Measurements from ENCODE around the gene CYP21A2. TPM values are rescaled to one million over a fixed set of nuclear protein-coding genes. Genes with fewer than 3 reads are reported as not detected.
A peak's percentile ranks its signal among the peaks of the same experiment; 100 is the strongest.
"Not testable (repeated sequence)": the region's sequence is repeated elsewhere in the genome, so short reads cannot be mapped to it uniquely, and the experiment has no call there.

The CYP21A2 gene
- polyA plus RNA-seq, 1 experiment, result 0.29 TPM

DNA sequence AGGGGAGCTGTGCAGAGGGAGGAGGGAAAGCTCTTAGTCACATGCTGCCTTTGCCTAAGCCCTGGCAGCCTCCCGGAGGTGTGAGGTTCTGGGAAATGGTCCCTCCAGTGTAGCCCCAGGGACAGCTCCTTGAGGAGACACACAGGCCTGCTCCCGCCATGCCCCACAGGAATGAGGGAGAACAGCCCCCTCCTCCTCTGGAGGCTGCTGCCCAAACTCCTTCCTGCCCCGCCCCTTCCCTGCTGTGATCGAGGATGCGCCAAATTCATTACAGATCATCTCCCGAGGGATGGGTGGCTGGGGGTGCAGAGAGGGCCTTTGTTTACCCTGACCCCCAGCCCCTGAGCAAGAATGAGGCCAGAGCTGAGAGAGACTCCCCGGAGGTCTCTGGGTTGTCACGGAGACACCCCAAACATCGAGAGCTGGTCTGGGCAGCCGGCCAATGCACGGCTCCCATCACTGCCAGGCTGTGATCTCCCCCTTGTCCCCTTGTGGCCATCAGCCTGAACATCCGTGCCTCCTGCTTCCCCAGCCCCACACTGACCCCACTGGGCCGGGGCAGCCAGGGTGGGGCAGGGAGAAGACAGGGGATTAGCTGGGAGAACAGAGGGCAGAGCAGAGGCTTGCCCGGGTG is 8.4 kb downstream of the CYP21A2 start:
- DNase-seq (ENCODE audit: low read depth), result no peak
- TF ChIP-seq, protein P1, sequence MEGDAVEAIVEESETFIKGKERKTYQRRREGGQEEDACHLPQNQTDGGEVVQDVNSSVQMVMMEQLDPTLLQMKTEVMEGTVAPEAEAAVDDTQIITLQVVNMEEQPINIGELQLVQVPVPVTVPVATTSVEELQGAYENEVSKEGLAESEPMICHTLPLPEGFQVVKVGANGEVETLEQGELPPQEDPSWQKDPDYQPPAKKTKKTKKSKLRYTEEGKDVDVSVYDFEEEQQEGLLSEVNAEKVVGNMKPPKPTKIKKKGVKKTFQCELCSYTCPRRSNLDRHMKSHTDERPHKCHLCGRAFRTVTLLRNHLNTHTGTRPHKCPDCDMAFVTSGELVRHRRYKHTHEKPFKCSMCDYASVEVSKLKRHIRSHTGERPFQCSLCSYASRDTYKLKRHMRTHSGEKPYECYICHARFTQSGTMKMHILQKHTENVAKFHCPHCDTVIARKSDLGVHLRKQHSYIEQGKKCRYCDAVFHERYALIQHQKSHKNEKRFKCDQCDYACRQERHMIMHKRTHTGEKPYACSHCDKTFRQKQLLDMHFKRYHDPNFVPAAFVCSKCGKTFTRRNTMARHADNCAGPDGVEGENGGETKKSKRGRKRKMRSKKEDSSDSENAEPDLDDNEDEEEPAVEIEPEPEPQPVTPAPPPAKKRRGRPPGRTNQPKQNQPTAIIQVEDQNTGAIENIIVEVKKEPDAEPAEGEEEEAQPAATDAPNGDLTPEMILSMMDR (IDR thresholded peaks at IDR 0.05; ENCODE audit: insufficient read depth, low read depth, low read length), result no peak
- no peaks in the 10 kb centered on the region for H3K27me3 ChIP-seq (ENCODE audit: control insufficient read depth, insufficient read depth, low read length)
- no peaks in the 10 kb centered on the region for H3K36me3 ChIP-seq (ENCODE audit: control insufficient read depth, insufficient read depth, low read length)
- CTCF ChIA-PET, result interaction anchor here (0.6 to 4.8 kb wide), 12 partner anchors 12 to 198 kb away, joined by 3 to 30 read pairs (median 4); partner anchors contain the start of gene EGFL8
- POLR2A ChIA-PET, result no interaction called here
- no peak overlapping the region for H3K4me3 ChIP-seq (ENCODE audit: low read depth, low read length)

DNA sequence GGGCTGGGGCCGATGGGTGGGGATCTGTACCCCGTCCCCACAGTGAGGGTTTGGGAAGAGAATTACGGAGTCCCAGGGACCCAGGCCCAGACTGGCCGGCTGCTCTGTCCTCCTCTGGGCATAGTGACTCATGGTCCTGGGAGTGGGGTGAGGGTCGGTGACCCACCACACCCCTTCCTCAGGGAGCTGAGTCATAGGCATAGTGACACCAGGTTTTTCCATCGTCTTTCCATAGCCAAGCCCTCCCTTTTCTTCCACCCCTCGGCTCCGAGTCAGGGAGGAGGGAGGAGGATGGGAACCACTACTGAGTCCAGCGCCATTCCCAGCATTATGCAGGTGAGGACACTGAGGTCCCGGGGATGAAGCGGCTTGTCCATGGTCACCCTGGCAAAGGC is 8.9 kb downstream of the CYP21A2 start:
- Histone ChIP-seq H3K36me3 (ENCODE audit: control insufficient read depth, insufficient read depth, low read length) (no peaks in the 10 kb centered on the region), H3K4me3 (ENCODE audit: low read depth, low read length) (no peak overlapping the region), H3K27me3 (ENCODE audit: control insufficient read depth, insufficient read depth, low read length) (no peaks in the 10 kb centered on the region)
- TF ChIP-seq, protein P1 (IDR thresholded peaks at IDR 0.05; ENCODE audit: insufficient read depth, low read depth, low read length), result no peak
- no peak for DNase-seq (ENCODE audit: low read depth)
- POLR2A ChIA-PET, result no interaction called here
- CTCF ChIA-PET, result interaction anchor here (0.9 to 4.8 kb wide), 16 partner anchors 8 to 153 kb away, joined by 3 to 30 read pairs (median 5); partner anchors contain the start of gene EGFL8

DNA sequence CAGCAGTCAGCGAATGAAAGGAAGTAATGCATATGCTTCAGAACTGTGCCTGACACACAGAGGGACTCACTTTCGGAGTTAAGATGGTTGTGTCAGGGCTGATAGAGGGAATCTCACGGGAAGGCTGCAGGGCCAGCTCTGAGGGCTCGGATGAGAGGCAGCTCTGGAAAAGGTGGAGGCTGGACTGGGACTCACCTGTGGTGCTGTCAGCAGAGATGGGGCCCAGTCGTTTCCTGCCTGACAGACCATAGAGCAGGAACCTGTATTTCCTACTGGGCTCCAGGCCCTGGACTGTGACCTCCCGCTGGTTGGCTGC is 9.3 kb downstream of the CYP21A2 start:
- no peak for DNase-seq (ENCODE audit: low read depth)
- CTCF ChIA-PET, result interaction anchor here (0.6 to 4.8 kb wide), 20 partner anchors 9 to 737 kb away, joined by 3 to 30 read pairs (median 5); partner anchors contain the start of gene EGFL8
- POLR2A ChIA-PET, result no interaction called here
- Histone ChIP-seq H3K27me3 (ENCODE audit: control insufficient read depth, insufficient read depth, low read length) (peaks cover 1% of the 10 kb centered on the region), H3K36me3 (ENCODE audit: control insufficient read depth, insufficient read depth, low read length) (no peaks in the 10 kb centered on the region), H3K4me3 (ENCODE audit: low read depth, low read length) (no peak overlapping the region)
- TF ChIP-seq, protein P1 (IDR thresholded peaks at IDR 0.05; ENCODE audit: insufficient read depth, low read depth, low read length), result no peak

DNA sequence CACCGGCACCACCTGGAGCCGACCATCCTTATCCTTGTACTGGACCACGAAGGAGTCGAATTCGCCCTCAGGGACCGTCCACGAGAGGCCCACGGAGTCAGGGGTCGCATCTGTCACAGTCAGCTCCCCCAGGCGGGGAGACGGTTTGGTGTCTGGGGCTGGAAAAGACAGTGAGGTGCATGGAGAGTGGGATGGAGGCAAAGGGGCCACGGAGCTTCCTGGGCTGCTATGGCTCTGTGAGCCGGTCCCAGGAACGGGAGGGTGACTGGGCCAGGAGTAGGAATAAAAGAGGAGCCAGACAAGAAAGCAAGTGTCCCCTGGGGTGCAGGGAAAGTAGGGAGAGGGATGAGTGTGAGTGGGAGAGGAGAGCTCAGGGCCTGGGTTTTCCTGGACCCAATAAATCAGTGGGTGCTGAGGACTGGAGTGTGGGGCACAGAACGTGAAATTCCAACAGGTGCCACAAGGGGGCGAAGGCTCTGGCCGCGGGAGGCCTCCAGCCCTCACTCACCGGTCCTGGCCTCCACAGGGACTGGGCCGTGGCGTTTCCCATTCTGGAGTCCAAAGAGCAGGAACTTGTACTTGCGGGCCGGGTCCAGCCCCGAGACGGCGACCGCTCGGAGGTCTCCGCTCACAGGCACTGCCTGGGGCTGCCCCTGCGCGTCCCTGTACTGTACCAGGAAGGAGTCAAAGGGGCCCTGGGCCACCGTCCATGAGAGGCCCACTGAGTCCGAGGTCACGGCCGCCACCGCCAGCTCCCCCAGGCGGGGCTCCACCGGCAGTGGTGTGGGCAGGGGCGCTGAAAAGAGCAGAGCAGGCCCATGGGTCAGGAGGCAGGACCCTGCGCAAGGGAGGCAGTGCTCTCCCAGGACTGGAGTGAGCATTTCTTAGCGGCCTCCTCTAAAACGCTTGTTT is 9.9 kb downstream of the CYP21A2 start:
- DNase-seq (ENCODE audit: low read depth), result no peak
- TF ChIP-seq, protein P1 (IDR thresholded peaks at IDR 0.05; ENCODE audit: insufficient read depth, low read depth, low read length), result peak; percentile 87
- peaks cover 2% of the 10 kb centered on the region for H3K27me3 ChIP-seq (ENCODE audit: control insufficient read depth, insufficient read depth, low read length)
- no peaks in the 10 kb centered on the region for H3K36me3 ChIP-seq (ENCODE audit: control insufficient read depth, insufficient read depth, low read length)
- ChIA-PET POLR2A (no interaction called here), CTCF (interaction anchor here (0.6 to 4.8 kb wide), 21 partner anchors 9 to 736 kb away, joined by 3 to 30 read pairs (median 5); partner anchors contain the start of gene EGFL8)
- H3K4me3 ChIP-seq (ENCODE audit: low read depth, low read length), result no peak overlapping the region

DNA sequence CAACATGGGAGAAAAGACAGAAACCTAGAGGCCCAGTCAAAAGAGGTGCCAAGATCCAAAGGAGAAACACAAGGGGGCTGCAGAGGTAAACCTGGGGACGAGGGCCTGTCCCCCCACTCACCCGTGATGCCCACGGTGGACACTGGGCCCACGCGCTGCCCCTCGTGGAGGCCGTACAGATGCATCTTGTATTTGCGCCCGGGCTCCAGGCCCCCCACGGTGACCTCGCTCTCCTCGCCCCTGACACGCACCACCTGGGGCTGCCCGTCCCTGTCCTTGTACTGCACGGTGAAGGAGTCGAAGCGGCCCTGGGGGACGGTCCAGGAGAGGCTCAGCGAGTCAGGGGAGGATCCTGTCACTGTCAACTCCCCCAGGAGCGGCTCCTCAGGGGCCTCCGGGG is 10.9 kb downstream of the CYP21A2 start:
- DNase-seq (ENCODE audit: low read depth); H3K36me3 ChIP-seq (ENCODE audit: control insufficient read depth, insufficient read depth, low read length); H3K27me3 ChIP-seq (ENCODE audit: control insufficient read depth, insufficient read depth, low read length); H3K4me3 ChIP-seq (ENCODE audit: low read depth, low read length); POLR2A ChIA-PET: not testable (repeated sequence)
- CTCF ChIA-PET, result interaction anchor here (0.9 to 4.8 kb wide), 8 partner anchors 9 to 113 kb away, joined by 3 to 30 read pairs (median 6); no protein-coding TSS in a partner anchor

DNA sequence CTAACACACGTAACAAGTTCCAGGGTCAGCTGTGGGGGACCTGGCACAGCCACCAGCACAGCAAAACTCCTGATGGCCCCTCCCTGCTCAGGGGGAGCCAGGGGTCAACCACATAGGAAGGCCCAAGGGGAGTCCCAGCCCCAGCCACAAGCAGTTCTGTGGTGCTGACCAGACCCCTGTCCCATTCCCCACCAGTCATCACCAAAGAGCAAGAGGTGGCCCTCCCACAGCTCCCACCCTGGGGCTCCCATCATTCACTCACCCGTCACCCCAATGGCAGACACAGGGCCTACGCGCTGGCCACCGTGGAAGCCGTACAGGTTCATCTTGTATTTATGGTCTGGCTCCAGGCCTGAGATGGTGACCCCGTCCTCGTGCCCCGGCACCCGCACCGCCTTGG is 11.5 kb downstream of the CYP21A2 start:
- H3K4me3 ChIP-seq (ENCODE audit: low read depth, low read length); POLR2A ChIA-PET; DNase-seq (ENCODE audit: low read depth); H3K36me3 ChIP-seq (ENCODE audit: control insufficient read depth, insufficient read depth, low read length); H3K27me3 ChIP-seq (ENCODE audit: control insufficient read depth, insufficient read depth, low read length): not testable (repeated sequence)
- CTCF ChIA-PET, result interaction anchor here (4.8 kb wide), 1 partner anchor 69 kb away, joined by 30 read pairs; no protein-coding TSS in a partner anchor

Measured in BJ (cell line).